Mammary epithelial cell (primary cell): ENCODE results near the gene L3MBTL4.

ENCODE experiments used
- EZH2 ChIP-seq: IDR thresholded peaks from 2 replicates; pipeline ENCODE4 v1.6.1; 2012; ENCODE audit warnings: low read length, inconsistent platforms, borderline replicate concordance
- TF ChIP-seq, protein P1 (sequence below), 2 donors: IDR thresholded peaks in 1 of 2; conservative IDR thresholded peaks in 1 of 2; 2 replicates each; pipeline ENCODE4 v1.5.1; 2011 to 2012; ENCODE audit warnings: inconsistent platforms in 2 of 2, low read length in 2 of 2, mild to moderate bottlenecking in 2 of 2, control low read depth in 1 of 2, low read depth in 1 of 2; ENCODE audit not compliant: insufficient read depth in 1 of 2; ENCODE audit errors: extremely low read depth in 1 of 2

DNA sequence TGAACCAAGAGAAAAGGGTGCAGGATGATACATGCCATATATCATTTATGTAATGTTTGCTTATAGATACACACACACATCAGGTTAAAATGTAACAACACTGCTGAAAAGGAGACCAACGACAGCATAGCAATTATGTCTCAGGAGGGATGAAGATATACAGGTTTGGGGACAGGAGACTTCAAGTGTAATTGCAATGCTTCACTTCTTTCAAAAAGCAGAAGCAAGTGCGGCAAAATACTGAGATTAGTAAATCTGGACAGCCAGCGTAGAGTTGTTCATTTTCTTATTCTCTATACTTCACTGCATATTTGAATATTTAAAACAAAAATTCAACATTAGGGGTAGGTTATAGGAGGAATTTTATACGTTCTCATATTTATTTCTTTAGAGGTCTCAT, 87.2 kb downstream of the L3MBTL4 start:
- TF ChIP-seq, protein P1, sequence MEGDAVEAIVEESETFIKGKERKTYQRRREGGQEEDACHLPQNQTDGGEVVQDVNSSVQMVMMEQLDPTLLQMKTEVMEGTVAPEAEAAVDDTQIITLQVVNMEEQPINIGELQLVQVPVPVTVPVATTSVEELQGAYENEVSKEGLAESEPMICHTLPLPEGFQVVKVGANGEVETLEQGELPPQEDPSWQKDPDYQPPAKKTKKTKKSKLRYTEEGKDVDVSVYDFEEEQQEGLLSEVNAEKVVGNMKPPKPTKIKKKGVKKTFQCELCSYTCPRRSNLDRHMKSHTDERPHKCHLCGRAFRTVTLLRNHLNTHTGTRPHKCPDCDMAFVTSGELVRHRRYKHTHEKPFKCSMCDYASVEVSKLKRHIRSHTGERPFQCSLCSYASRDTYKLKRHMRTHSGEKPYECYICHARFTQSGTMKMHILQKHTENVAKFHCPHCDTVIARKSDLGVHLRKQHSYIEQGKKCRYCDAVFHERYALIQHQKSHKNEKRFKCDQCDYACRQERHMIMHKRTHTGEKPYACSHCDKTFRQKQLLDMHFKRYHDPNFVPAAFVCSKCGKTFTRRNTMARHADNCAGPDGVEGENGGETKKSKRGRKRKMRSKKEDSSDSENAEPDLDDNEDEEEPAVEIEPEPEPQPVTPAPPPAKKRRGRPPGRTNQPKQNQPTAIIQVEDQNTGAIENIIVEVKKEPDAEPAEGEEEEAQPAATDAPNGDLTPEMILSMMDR (conservative IDR thresholded peaks at IDR 0.05 in 1 of 2, IDR thresholded peaks at IDR 0.05 in 1 of 2; ENCODE audit: extremely low read depth in 1 of 2, insufficient read depth in 1 of 2, low read depth in 1 of 2, low read length in 2 of 2): no peak
- TF ChIP-seq EZH2: no peak
